HK-2 (cell line): ENCODE data around the gene VSIR.

Experiments
- DNase-seq: peaks from one replicate; pipeline ENCODE4 v3.0.0-alpha.2; 2018; ENCODE audit not compliant: unreplicated experiment

Gene VSIR

DNA sequence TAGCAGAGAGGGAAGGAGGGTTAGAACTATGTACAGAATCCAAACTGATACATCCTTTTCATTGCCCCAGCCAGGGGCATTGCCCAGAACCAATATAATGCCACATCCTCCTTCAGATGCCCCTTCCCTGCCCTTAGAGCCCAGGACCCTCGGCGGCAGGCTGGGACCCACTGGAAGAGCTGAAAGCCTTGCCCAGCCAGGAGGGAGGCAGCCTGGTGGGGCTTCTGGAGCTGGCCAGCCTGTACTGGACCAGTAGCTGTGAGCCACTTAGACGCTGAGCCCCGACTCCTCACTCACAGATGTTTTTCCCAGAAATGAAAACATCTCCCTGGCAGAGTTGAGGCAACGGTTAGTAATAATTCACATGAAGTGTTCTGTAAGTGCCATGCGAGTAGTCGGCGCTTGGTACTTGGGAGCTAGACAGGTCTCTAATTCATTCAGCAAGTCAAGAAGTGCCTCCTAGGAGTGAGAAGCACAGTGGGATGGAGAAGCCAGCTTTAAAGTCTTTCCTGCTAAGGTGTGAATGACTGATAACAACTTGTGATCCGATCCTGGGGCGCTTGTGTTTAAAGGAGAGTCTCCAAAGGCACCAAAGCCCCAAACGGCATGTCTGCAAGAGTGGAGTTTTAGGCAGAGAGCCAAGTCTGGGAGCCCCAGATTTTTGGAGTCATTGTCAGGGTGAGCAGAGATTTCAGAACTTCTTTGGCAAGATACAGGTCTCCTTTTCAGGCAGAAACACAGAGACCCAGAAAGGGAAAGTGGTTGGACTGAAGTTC lies 9.8 kb downstream of the VSIR start:
- DNase-seq, result no peak

- DNase-seq, result no peak
Observed at GRCh38 chr10:71762324-71762723, 11.0 kb downstream of the VSIR start.

- no peak for DNase-seq
Observed at GRCh38 chr10:71761541-71762113, 11.7 kb downstream of the VSIR start.

DNA sequence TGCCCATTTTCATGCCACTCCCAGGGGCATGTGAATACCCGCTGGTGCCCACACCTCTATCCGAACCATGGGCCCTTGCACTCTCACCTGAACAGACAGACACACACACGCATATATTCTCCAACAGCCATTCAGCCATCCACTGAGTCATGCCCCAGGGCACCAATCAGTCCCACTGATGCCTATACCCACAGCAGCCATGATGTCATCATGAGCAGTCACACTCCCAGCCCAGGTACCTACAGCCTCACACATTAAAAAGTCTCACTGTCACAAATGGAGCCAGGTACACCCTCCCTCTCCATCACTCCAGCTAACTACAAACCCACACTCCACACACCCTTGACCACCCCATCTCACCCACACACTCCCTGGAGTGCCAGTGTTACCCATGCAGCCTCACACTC lies 12.2 kb downstream of the VSIR start:
- DNase-seq, result no peak

- DNase-seq, result no peak
Observed at GRCh38 chr10:71757399-71757922, 15.9 kb downstream of the VSIR start.

DNA sequence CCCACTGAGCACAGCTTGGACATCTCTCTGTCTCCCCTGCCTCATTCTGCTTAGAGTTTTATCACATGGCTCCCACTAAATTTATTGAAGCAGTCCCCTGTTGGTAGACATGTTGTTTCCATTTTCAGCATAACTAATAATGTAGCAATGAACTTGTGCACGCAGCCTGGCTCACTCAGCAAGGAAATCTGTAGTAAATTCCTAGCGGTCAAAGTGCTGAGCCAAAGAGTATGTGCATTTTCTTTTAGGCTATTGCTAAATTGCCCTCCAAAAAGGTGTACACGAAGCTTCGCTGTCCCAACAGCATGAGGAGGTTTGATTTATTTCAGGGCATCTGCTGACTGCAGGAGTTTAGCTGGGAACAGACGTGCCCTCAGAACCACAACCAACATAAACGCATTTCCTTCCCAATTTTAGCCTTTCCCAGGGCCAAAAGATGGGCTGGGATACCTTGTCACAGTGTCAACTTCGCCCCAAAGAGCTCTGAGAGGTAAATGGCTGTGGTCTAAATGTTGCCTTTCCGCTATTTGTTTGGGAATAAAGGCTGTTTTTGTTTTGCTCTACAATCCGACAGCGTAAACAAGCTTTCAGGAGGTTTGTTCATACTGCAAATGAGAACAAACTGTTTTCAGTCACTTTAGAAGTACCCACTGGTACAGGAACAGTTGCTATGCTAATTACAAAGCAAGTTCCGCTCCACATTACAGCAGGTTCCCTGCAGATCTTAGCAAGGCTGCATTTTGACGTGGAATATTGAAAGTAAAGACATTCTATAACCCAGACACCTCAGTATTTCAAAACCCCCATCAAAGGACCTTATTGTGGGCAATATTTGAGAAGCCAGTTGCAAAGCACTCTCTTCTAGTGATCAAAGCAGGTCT lies 16.8 kb downstream of the VSIR start:
- DNase-seq, result no peak

GRCh38 chr10:71755179-71755879 lies 18.0 kb downstream of the VSIR start:
- no peak for DNase-seq

DNA sequence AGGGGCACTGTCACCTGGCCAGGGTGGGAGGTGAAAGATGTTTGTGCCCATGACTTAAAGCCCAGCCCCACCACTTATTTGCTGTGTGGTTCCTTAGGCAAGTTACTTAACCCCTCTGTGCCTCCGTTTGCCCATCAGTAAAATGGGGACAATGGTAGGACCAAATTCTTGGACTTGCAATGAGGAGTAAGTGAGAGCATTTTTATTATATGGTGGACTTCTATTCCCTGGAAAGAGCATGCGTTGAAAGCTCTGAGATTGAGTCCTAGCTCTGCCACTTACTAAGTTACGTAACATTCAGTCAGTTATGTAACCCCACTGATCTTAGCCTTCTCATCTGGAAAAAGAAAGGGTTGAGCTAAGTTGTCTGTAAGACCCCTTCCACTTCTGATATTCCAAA lies 18.8 kb downstream of the VSIR start:
- no peak for DNase-seq

GRCh38 chr10:71753960-71754505 lies 19.3 kb downstream of the VSIR start:
- no peak for DNase-seq

DNA sequence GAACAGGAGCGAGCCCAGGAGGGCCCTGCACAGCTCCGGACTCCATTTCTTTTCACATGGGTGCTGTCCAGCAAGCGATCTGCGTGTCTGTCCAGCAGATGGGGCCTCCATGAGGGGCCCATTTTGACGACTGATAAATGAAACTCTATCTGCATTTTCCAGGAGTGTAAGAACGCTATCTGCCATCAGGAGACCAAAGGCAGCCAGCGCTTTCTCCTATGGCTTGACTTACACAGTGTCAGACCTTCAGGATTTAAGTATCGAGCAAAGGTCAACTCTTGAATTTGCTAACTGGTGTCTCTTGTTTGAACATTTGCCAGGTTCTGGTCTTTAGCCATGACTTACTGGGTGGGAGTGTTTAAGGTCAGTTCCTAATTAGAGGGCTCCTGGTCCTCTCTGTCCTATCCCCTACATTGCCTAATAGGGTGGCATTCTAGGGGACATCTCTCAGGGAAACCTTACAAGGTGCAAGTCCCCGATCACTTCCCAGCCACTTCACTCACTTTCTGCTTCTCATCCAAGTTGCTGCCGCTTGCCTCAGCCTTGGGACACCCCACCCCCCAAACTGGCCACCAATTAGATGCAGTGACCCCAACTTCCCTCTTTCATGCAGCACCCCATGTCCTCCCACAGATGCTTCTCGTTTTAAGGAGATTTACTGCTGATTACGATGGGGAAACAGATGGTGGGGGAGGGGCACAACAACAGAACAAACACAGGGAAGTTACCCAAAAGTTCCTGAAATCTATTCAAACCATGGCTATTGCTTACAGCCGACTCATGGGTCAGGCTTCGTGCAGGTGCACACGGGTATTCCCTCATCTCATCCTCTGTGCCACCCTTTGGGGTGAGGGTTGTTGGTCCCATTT lies 20.0 kb downstream of the VSIR start:
- no peak for DNase-seq

DNA sequence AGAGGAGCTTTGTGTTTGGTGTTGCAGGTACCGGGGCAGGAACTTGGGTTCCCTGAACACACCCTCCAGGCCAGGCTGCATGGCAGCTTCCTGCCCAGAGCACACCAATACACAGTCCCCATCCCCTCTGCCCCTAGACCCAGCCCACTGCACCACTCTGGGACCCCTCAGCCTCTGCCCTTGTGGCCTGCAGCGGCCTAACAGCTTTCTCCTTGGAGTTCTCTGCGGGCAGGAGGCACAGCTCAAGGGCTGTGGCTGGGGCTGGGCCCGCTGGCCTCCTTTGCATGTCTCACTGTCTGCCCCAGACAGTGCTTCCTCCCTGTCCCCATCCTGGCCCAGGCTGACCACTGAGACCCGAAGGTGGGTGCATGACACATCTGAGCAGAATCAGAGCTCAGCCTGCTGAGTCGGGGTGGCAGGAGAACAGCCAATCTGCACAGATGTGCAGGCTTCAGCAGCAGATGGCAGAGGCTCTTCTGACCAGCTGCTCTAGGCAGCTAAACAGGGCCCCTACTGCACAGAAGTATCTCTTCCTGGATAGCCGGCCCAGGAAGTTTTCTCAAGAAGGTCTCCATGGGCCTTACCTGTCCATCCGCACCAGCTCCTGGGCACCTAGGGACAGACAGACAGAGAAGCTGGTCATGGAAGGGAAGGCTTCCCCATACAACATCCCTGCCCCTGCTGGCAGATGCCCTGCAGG lies 20.8 kb downstream of the VSIR start:
- DNase-seq, result no peak

DNA sequence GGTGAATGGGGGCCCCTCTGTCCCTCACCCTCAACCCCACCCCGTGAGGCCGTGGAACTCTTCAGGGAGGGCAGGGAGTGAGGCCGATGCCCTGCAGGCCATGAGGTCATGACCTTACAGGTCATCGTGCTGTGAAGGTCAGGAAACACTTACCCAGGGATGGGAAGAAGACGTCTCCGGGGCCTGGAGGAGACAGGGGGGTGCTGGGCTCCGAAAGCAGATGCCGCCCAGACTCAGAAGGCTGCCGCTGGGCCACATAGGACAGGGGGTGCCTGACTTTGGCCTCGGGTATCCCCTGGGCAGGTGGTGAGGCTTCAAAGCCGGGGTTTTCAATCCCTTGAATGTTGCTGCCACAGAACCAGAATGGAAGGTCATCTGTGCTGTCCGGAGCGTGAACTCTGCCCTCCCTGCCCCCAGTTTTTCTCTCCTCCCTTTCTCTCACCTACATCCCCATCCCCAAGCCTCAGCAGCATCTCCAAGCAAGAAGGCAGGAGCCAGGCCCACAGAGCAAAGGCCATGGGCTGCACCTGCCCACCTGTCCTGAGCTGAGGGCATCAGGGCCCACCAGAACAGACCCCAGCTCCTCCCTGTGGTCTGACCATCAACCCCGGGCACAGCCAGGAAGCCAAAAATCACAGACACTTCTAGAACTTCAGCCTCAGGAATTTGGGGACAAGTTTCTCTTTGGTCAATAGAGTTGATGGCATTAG lies 21.6 kb downstream of the VSIR start:
- no peak for DNase-seq

- DNase-seq, result no peak
Observed at GRCh38 chr10:71750986-71751385, 22.3 kb downstream of the VSIR start.

- DNase-seq, result no peak
Observed at GRCh38 chr10:71750124-71750841, 23.0 kb downstream of the VSIR start.

DNA sequence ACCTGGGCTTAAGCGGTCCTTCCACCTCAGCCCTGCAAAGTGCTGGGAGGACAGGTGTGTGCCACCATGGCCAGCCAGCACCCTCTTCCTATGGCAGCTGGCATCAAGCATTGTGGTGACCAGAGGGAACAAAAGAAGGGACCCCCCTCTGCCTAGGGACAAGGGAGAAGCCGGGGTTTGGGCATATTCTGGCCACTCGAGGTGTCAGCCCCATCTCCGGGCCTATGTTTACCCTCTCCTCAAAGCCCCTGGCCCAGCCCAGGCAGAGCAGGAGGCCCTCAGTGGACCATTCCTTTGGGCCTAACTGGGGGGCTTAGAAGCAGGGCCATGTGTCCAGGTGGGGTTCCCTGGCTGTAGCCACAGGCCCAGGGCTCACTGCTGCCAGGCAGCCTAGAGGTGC lies 23.9 kb downstream of the VSIR start:
- no peak for DNase-seq

- DNase-seq, result no peak
Observed at GRCh38 chr10:71748671-71749191, 24.6 kb downstream of the VSIR start.

- no peak for DNase-seq
Observed at GRCh38 chr10:71747551-71748523, 25.5 kb downstream of the VSIR start.
